Neural cell (in vitro differentiated cells): ENCODE results near the gene ETV6. TPM values are rescaled to one million over a fixed set of nuclear protein-coding genes. Genes with fewer than 3 reads are reported as not detected.

Experiments
- H2AFZ ChIP-seq: fragments of 200-600, 300-800 bp; sonication (generic), shearing (Covaris generic); 2 replicates; pipeline ENCODE4 v1.6.0; 2014; ENCODE audit warnings: low read depth, mild to moderate bottlenecking, antibody characterized with exemption, low read length, moderate library complexity
- H3F3A ChIP-seq: fragments of 200-600 bp; shearing (Covaris generic); 2 replicates; pipeline ENCODE4 v1.6.1; 2016; ENCODE audit warnings: mild to moderate bottlenecking, moderate library complexity, mixed read lengths, antibody characterized with exemption, low read length; ENCODE audit not compliant: insufficient read depth, poor library complexity, severe bottlenecking
- H3K27ac ChIP-seq: fragments of 200-600, 300-800 bp; sonication (generic), shearing (Covaris generic); 2 replicates; pipeline ENCODE4 v1.5.1; 2014; ENCODE audit warnings: mild to moderate bottlenecking, low read length, moderate library complexity
- H3K27me3 ChIP-seq: fragments of 300-800, 200-600 bp; sonication (generic), shearing (Covaris generic); 2 replicates; pipeline ENCODE4 v1.6.0; 2014; ENCODE audit warnings: mild to moderate bottlenecking, low read depth, low read length, moderate library complexity; ENCODE audit not compliant: insufficient read depth
- H3K36me3 ChIP-seq: fragments of 300-800, 200-600 bp; sonication (generic), shearing (Covaris generic); 2 replicates; pipeline ENCODE4 v1.5.1; 2014; ENCODE audit warnings: mild to moderate bottlenecking, antibody characterized with exemption, low read length, moderate library complexity; ENCODE audit not compliant: insufficient read depth
- H3K4me2 ChIP-seq: fragments of 300-800, 200-600 bp; sonication (generic), shearing (Covaris generic); 2 replicates; pipeline ENCODE4 v1.6.0; 2014; ENCODE audit warnings: mild to moderate bottlenecking, low read length
- H3K4me3 ChIP-seq: fragments of 300-800, 200-600 bp; sonication (generic), shearing (Covaris generic); 2 replicates; pipeline ENCODE4 v1.5.1; 2014; ENCODE audit warnings: mild to moderate bottlenecking, low read length, moderate library complexity
- H3K79me2 ChIP-seq: fragments of 200-600 bp; shearing (Covaris generic); replicated peaks from 2 replicates; pipeline ENCODE4 v1.6.0; 2014; ENCODE audit warnings: mild to moderate bottlenecking, low read length, moderate library complexity; ENCODE audit not compliant: insufficient read depth
- H3K9ac ChIP-seq: fragments of 300-800, 200-600 bp; sonication (generic), shearing (Covaris generic); 2 replicates; pipeline ENCODE4 v1.6.1; 2016; ENCODE audit warnings: mild to moderate bottlenecking, low read length, mixed read lengths
- H3K9me2 ChIP-seq: fragments of 200-600 bp; shearing (Covaris generic); 2 replicates; pipeline ENCODE4 v1.6.1; 2016; ENCODE audit warnings: mild to moderate bottlenecking, low read length, mixed read lengths; ENCODE audit not compliant: insufficient read depth
- H3K9me3 ChIP-seq: fragments of 200-600, 300-800 bp; sonication (generic), shearing (Covaris generic); 2 replicates; pipeline ENCODE4 v1.6.1; 2016; ENCODE audit warnings: mild to moderate bottlenecking, mixed run types, low read length, moderate library complexity, mixed read lengths
- H4K20me1 ChIP-seq: fragments of 200-600 bp; shearing (Covaris generic); 2 replicates; pipeline ENCODE4 v1.6.1; 2016; ENCODE audit warnings: mild to moderate bottlenecking, mixed run types; ENCODE audit not compliant: insufficient read depth
- CTCF ChIP-seq: fragments of 450-650 bp; IDR thresholded peaks from 2 replicates; pipeline ENCODE4 v1.5.1; 2014; ENCODE audit warnings: antibody characterized with exemption, mild to moderate bottlenecking, moderate library complexity; ENCODE audit not compliant: poor library complexity, severe bottlenecking
- EP300 ChIP-seq: fragments of 450-650 bp; conservative IDR thresholded peaks from 2 replicates; pipeline ENCODE4 v1.6.1; 2014; ENCODE audit warnings: antibody characterized with exemption, mild to moderate bottlenecking, moderate library complexity; ENCODE audit not compliant: poor library complexity, severe bottlenecking
- EZH2 ChIP-seq: fragments of 200-600, 300-800 bp; shearing (Covaris generic), sonication (generic); IDR thresholded peaks from 2 replicates; pipeline ENCODE4 v1.6.1; 2014; ENCODE audit warnings: antibody characterized with exemption, low read length, borderline replicate concordance, mild to moderate bottlenecking; ENCODE audit not compliant: insufficient read depth, poor library complexity, severe bottlenecking
- MXI1 ChIP-seq: fragments of 450-650 bp; conservative IDR thresholded peaks from 2 replicates; pipeline ENCODE4 v1.6.1; 2014; ENCODE audit warnings: antibody characterized with exemption, mild to moderate bottlenecking; ENCODE audit not compliant: poor library complexity, severe bottlenecking
- POLR2AphosphoS5 ChIP-seq: IDR thresholded peaks from 2 replicates; pipeline ENCODE4 v1.6.1; 2012
- RAD21 ChIP-seq: fragments of 450-650 bp; conservative IDR thresholded peaks from 2 replicates; pipeline ENCODE4 v1.6.1; 2014; ENCODE audit warnings: antibody characterized with exemption, mild to moderate bottlenecking, moderate library complexity
- REST ChIP-seq: IDR thresholded peaks from 2 replicates; pipeline ENCODE4 v1.6.1; 2012; ENCODE audit warnings: borderline replicate concordance
- SMC3 ChIP-seq: fragments of 450-650 bp; conservative IDR thresholded peaks from 2 replicates; pipeline ENCODE4 v1.6.1; 2014; ENCODE audit warnings: antibody characterized with exemption, mild to moderate bottlenecking, moderate library complexity; ENCODE audit not compliant: poor library complexity
- TAF1 ChIP-seq: IDR thresholded peaks from 2 replicates; pipeline ENCODE4 v1.6.1; 2012; ENCODE audit warnings: low read depth
- polyA plus RNA-seq: library from polyadenylated mRNA; depleted of rRNA; stranded (reverse); fragments of >200 nt; gene quantifications from 2 replicates; pipeline ENCODE4 v1.2.3, GENCODE V29; 2014

Gene ETV6
- polyA plus RNA-seq, 1 donor from 2014 or later: 1.6 TPM

GRCh38 chr12:11811008-11811407 is 161.5 kb downstream of the ETV6 start:
- no peak overlapping the region for H3K4me2 ChIP-seq

GRCh38 chr12:11812241-11812585 is 162.7 kb downstream of the ETV6 start:
- Histone ChIP-seq H2AFZ (peak overlapping the region; percentile 81), H3K27ac (peak overlapping the region; percentile 65), H3K4me3 (peak overlapping the region; percentile 53)
- TF ChIP-seq REST: no peak
- TF ChIP-seq TAF1: no peak
- TF ChIP-seq CTCF: no peak
- no peak for TF ChIP-seq MXI1
- TF ChIP-seq POLR2AphosphoS5: no peak
- TF ChIP-seq RAD21: no peak
- TF ChIP-seq SMC3: no peak
- TF ChIP-seq EZH2: no peak

More at GRCh38 chr12:11811008-11811407, 161.5 kb downstream of the ETV6 start:
- Histone ChIP-seq H3K9me3 (no peaks in the 10 kb centered on the region), H3K9me2 (no peaks in the 10 kb centered on the region), H3K9ac (no peak overlapping the region), H3F3A (no peaks in the 10 kb centered on the region), H3K36me3 (no peaks in the 10 kb centered on the region), H3K27me3 (no peaks in the 10 kb centered on the region), H2AFZ (no peak overlapping the region), H3K4me3 (no peak overlapping the region), H4K20me1 (no peaks in the 10 kb centered on the region), H3K79me2 (no peaks in the 10 kb centered on the region), H3K27ac (no peak overlapping the region)
- TF ChIP-seq CTCF (no peak), REST (no peak), RAD21 (no peak), TAF1 (no peak), SMC3 (no peak), MXI1 (no peak), EP300 (no peak), POLR2AphosphoS5 (no peak)

More at GRCh38 chr12:11812241-11812585, 162.7 kb downstream of the ETV6 start:
- no peaks in the 10 kb centered on the region for H3K9me3 ChIP-seq
- H3F3A ChIP-seq: no peaks in the 10 kb centered on the region
- no peaks in the 10 kb centered on the region for H3K9me2 ChIP-seq
- no peaks in the 10 kb centered on the region for H3K27me3 ChIP-seq
- H3K79me2 ChIP-seq: no peaks in the 10 kb centered on the region
- H4K20me1 ChIP-seq: no peaks in the 10 kb centered on the region
- H3K9ac ChIP-seq: peak overlapping the region; percentile 60
- H3K36me3 ChIP-seq: no peaks in the 10 kb centered on the region
- H3K4me2 ChIP-seq: peak overlapping the region; percentile 50
